GM21423 (cell line): ENCODE results near the gene BLVRB.
"Not testable (repeated sequence)": the region's sequence is repeated elsewhere in the genome, so short reads cannot be mapped to it uniquely, and the experiment has no call there.

Source experiments
- ATAC-seq: cut with Tn5 transposase; IDR thresholded peaks from one replicate; pipeline ENCODE4 v1.9.1; 2021; ENCODE audit warnings: mild to moderate bottlenecking, moderate library complexity; ENCODE audit not compliant: unreplicated experiment

Gene BLVRB

GRCh38 chr19:40410030-40410389 lies 55.5 kb downstream of the BLVRB start:
- ATAC-seq = no peak

GRCh38 chr19:40408598-40408925 lies 57.0 kb downstream of the BLVRB start:
- ATAC-seq = not testable (repeated sequence)

GRCh38 chr19:40407714-40408597 lies 57.6 kb downstream of the BLVRB start:
- no peak for ATAC-seq

DNA sequence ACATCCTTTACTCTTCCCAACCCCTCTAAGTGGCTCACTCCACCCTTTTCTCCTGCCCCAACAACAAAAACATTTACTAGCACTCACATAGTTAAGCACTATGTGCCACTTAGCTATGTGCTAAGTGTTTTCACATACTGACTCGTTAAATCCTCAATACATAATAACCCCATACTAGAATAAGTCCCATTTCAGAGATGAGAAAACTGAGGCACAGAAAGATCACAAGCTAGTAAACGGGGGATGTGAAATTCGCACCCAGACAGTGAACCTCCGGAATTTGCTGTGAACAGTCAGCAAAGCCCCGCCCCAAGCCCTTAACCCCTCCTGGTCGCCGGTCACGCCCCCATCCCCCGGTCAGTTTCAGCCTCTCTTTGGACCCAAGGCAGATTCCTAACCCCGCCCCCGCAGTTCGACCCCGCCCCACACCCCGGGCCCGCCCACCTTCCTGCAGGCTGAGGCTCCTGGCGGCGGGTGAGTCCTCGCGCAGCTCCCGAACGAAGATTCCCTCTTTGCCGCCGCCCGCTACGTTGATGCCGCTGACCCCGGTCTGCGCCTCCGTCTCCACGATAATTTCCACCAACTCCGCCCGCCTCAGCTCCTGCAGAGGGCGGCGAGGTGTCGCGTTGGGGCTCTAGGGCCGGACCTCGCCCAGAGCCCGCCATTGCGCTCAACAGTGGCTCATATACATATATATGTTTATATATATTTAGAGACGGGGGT lies 62.1 kb downstream of the BLVRB start:
- peak; percentile 52 for ATAC-seq

GRCh38 chr19:40400559-40400958 lies 65.0 kb downstream of the BLVRB start:
- no peak for ATAC-seq

DNA sequence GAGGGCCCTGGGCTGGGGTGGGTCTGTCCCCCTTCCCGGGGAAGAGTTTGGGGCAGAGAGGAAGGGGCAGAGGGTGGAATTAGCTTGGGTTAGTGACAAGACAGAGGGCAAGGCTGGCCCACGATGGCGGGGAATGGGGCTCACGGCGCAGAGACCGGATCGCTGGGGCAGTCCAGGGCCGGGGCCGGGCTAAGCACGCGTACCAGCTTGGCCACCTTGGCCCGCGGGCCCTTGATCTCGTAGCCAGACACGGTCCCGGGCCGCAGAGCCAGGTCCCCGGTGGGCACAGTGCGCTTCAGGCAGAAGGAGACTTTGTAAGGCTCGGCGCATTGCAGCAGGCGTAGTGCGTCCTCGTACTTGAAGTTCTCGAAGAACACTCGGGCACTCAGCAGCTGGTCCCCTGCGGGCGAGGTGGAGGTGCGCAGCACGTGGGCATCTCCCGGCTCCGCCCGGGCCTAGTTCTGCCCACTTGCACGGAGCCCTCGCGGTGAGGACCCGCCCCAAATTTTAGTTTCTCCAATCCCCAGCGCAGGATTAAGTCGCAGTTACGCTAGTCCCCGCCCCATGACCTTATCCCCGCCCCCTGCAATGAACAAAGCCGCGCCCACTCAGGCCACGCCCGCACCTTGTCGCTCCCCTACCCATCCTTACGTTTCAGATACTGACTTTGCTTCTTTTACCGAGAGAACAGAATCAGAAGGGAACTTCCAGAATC lies 67.0 kb downstream of the BLVRB start:
- no peak for ATAC-seq
